GM12878 (cell line): Measurements from ENCODE around the gene BICRAL. TPM values are rescaled to one million over a fixed set of nuclear protein-coding genes. Genes with fewer than 3 reads are reported as not detected.

Experiments
- ATF3 ChIP-seq: IDR thresholded peaks from 2 replicates; pipeline ENCODE4 v1.6.1; 2011; ENCODE audit warnings: low read depth, mild to moderate bottlenecking, low read length, moderate library complexity, borderline replicate concordance; ENCODE audit errors: extremely low read depth
- BCLAF1 ChIP-seq: fragments of 450-650 bp; IDR thresholded peaks from 2 replicates; pipeline ENCODE4 v1.6.1; 2017; ENCODE audit warnings: antibody characterized with exemption, mild to moderate bottlenecking, moderate library complexity
- CBFB ChIP-seq: IDR thresholded peaks from 2 replicates; pipeline ENCODE4 v1.6.1; 2016; ENCODE audit warnings: antibody characterized with exemption, low read depth
- CHD2 ChIP-seq: IDR thresholded peaks from 2 replicates; pipeline ENCODE4 v1.6.1; 2011; ENCODE audit warnings: low read depth, low read length, improper control_type of control experiment, borderline replicate concordance
- EED ChIP-seq: sonication (generic); IDR thresholded peaks from 2 replicates; pipeline ENCODE4 v1.6.1; 2016; ENCODE audit warnings: antibody characterized with exemption, low read depth
- JUNB ChIP-seq: IDR thresholded peaks from 2 replicates; pipeline ENCODE4 v1.6.1; 2016; ENCODE audit warnings: antibody characterized with exemption, mild to moderate bottlenecking
- MLLT1 ChIP-seq: fragments of 450-650 bp; IDR thresholded peaks from 2 replicates; pipeline ENCODE4 v1.6.1; 2016; ENCODE audit warnings: mild to moderate bottlenecking
- RCOR1 ChIP-seq: conservative IDR thresholded peaks from 2 replicates; pipeline ENCODE4 v1.6.1; 2012; ENCODE audit warnings: low read depth, low read length, improper control_type of control experiment
- RELA ChIP-seq: fragments of 450-650 bp; IDR thresholded peaks from 2 replicates; pipeline ENCODE4 v1.8.0; 2014; ENCODE audit warnings: borderline replicate concordance; ENCODE audit not compliant: partially characterized antibody
- REST ChIP-seq: IDR thresholded peaks from 2 replicates; pipeline ENCODE4 v1.6.1; 2012; ENCODE audit warnings: mild to moderate bottlenecking, low read depth, low read length
- RUNX3 ChIP-seq: IDR thresholded peaks from 2 replicates; pipeline ENCODE4 v1.6.1; 2012; ENCODE audit warnings: low read length, inconsistent platforms
- SMC3 ChIP-seq: IDR thresholded peaks from 2 replicates; pipeline ENCODE4 v1.6.1; 2011; ENCODE audit warnings: low read length, improper control_type of control experiment, borderline replicate concordance
- TARDBP ChIP-seq: IDR thresholded peaks from 2 replicates; pipeline ENCODE4 v1.6.1; 2016; ENCODE audit warnings: borderline replicate concordance
- TCF7 ChIP-seq: IDR thresholded peaks from 2 replicates; pipeline ENCODE4 v1.6.1; 2014; ENCODE audit warnings: antibody characterized with exemption, borderline replicate concordance
- ZBED1 ChIP-seq: IDR thresholded peaks from 2 replicates; pipeline ENCODE4 v1.6.1; 2016; ENCODE audit warnings: borderline replicate concordance
- ZBTB4 ChIP-seq: fragments of 450-650 bp; formaldehyde crosslinking; IDR thresholded peaks from 2 replicates; pipeline ENCODE4 v1.4.0; 2022; ENCODE audit warnings: mild to moderate bottlenecking, moderate library complexity
- ZNF384 ChIP-seq: IDR thresholded peaks from 2 replicates; pipeline ENCODE4 v1.6.1; 2012; ENCODE audit warnings: low read depth, mild to moderate bottlenecking, low read length, improper control_type of control experiment, borderline replicate concordance
- ZSCAN29 ChIP-seq: fragments of 450-650 bp; IDR thresholded peaks from 2 replicates; pipeline ENCODE4 v1.6.1; 2017; ENCODE audit warnings: mild to moderate bottlenecking, moderate library complexity
- ZZZ3 ChIP-seq: IDR thresholded peaks from 2 replicates; pipeline ENCODE4 v1.6.1; 2011; ENCODE audit warnings: low read depth; ENCODE audit not compliant: control insufficient read depth, insufficient read length
- polyA plus RNA-seq, 11 experiments: library from polyadenylated mRNA; depleted of rRNA in 4 of 11; unstranded in 6 of 11; stranded (reverse) in 5 of 11; fragments of >200 nt; fragmentation: Nextera tagmentation in 4 of 11; fragmentation: Illumina TruSeq in 1 of 11; extraction: Ambion mirVana in 4 of 11; extraction: Trizol in 1 of 11; gene quantifications; 1 replicate in 1 of 11; 2 replicates in 10 of 11; pipeline versions ENCODE4 v1.2.1 to v1.2.3, GENCODE V29; 2011 to 2016; ENCODE audit warnings: inconsistent platforms in 2 of 11, missing spikeins in 2 of 11, low read depth in 1 of 11
- total RNA-seq, 4 experiments: library from RNA; depleted of rRNA in 3 of 4; stranded (reverse); fragments of >200 nt in 3 of 4; fragmentation: Illumina TruSeq in 1 of 4; extraction: Trizol in 1 of 4; gene quantifications; 2 replicates each; pipeline versions ENCODE4 v1.2.1 to v1.2.3, GENCODE V29; 2013 to 2021

Gene BICRAL
- total and polyA plus RNA-seq, 10 of the 15 experiments (the other 5 are each of a cell fraction or from before 2014, with no cell fraction given) = 1.9 to 16.6 (median 8.5) TPM

GRCh38 chr6:42777126-42777822 lies 4.6 kb upstream of the BICRAL start (continued):
- TF ChIP-seq ZBTB4 (CRISPR knock-in tag) (no peak), ZZZ3 (no peak), SMC3 (no peak), MLLT1 (0 out of 2 replicates have a peak, but pooled peaks have one; percentile 23), JUNB (peak; percentile 93), CBFB (peak; percentile 68; the same call in 1 of the 2 replicates), ATF3 (no peak), TARDBP (no peak), ZBED1 (no peak), ZSCAN29 (no peak), REST (no peak), RUNX3 (peak; percentile 92), ZNF384 (no peak), EED (peak; percentile 74), BCLAF1 (no peak), RCOR1 (no peak), CHD2 (no peak), TCF7 (no peak), RELA (no peak)
